Cardiac muscle cell (in vitro differentiated cells and primary cell): ENCODE measurements around the gene S1PR3. TPM values are rescaled to one million over a fixed set of nuclear protein-coding genes. Genes with fewer than 3 reads are reported as not detected.

Experiments
- DNase-seq, 2 donors: peaks; one replicate each; pipeline versions ENCODE4 v3.0.0 to v3.0.0-alpha.2; 2010 to 2017; ENCODE audit warnings: low read depth in 1 of 2, low spot score in 1 of 2
- H3K27ac ChIP-seq: fragments of 200-600 bp; sonication (generic); 2 replicates; pipeline ENCODE4 v1.5.1; 2016
- H3K27me3 ChIP-seq: fragments of 200-600 bp; sonication (generic); 2 replicates; pipeline ENCODE4 v1.6.0; 2016; ENCODE audit warnings: control low read depth
- H3K36me3 ChIP-seq: fragments of 200-600 bp; sonication (generic); 2 replicates; pipeline ENCODE4 v1.5.1; 2016; ENCODE audit warnings: control low read depth
- H3K4me1 ChIP-seq: fragments of 200-600 bp; sonication (generic); 2 replicates; pipeline ENCODE4 v1.8.1; 2017; ENCODE audit warnings: low read depth, mild to moderate bottlenecking, mixed run types
- H3K4me3 ChIP-seq: fragments of 200-600 bp; sonication (generic); 2 replicates; pipeline ENCODE4 v1.5.1; 2016; ENCODE audit warnings: mild to moderate bottlenecking
- H3K9me3 ChIP-seq: fragments of 200-600 bp; sonication (generic); 2 replicates; pipeline ENCODE4 v1.5.1; 2017; ENCODE audit warnings: low read depth, mild to moderate bottlenecking, control low read depth
- polyA plus RNA-seq: library from polyadenylated mRNA; unstranded; fragments of >200 nt; fragmentation: Nextera tagmentation; extraction: Ambion mirVana; gene quantifications from 2 replicates; pipeline ENCODE4 v1.2.1, GENCODE V29; 2016
- total RNA-seq: library from RNA; depleted of rRNA; stranded (reverse); fragments of >200 nt; gene quantifications from 2 replicates; pipeline ENCODE4 v1.2.3, GENCODE V29; 2016
- TF ChIP-seq, protein P1 (sequence below): IDR thresholded peaks from 2 replicates; pipeline ENCODE4 v1.5.1; 2012; ENCODE audit warnings: low read depth, mild to moderate bottlenecking, low read length

Gene S1PR3
- total and polyA plus RNA-seq, 2 experiments from 2014 or later, result 10.9 to 11.3 TPM

DNA sequence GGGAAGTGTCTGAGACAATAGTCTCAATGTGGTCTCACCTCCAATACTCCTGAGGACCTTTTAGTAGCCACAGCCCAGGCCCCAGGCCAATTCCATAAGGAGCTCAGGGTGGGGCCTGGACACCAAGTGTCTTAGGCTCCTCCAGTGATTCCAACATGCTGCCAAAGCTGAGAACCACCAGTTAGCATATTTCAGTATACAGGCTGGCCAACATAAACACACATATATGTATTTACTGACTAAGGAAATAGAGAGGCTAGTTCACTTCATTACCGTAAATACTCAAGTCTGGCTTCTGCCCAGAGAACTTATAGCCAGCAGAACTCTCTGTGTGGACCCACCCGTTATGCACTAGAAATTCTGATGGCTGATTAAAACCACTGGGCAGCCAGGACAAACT lies 24.1 kb downstream of the S1PR3 start:
- H3K4me1 ChIP-seq, result peaks cover 22% of the 10 kb centered on the region
- TF ChIP-seq, protein P1, sequence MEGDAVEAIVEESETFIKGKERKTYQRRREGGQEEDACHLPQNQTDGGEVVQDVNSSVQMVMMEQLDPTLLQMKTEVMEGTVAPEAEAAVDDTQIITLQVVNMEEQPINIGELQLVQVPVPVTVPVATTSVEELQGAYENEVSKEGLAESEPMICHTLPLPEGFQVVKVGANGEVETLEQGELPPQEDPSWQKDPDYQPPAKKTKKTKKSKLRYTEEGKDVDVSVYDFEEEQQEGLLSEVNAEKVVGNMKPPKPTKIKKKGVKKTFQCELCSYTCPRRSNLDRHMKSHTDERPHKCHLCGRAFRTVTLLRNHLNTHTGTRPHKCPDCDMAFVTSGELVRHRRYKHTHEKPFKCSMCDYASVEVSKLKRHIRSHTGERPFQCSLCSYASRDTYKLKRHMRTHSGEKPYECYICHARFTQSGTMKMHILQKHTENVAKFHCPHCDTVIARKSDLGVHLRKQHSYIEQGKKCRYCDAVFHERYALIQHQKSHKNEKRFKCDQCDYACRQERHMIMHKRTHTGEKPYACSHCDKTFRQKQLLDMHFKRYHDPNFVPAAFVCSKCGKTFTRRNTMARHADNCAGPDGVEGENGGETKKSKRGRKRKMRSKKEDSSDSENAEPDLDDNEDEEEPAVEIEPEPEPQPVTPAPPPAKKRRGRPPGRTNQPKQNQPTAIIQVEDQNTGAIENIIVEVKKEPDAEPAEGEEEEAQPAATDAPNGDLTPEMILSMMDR, result no peak
- no peak overlapping the region for H3K4me3 ChIP-seq
- no peaks in the 10 kb centered on the region for H3K9me3 ChIP-seq
- no peak for DNase-seq
- no peaks in the 10 kb centered on the region for H3K27me3 ChIP-seq
- no peak overlapping the region for H3K27ac ChIP-seq
- H3K36me3 ChIP-seq, result no peaks in the 10 kb centered on the region

GRCh38 chr9:89020754-89021153 lies 29.5 kb downstream of the S1PR3 start:
- Histone ChIP-seq H3K27me3 (no peaks in the 10 kb centered on the region), H3K36me3 (no peaks in the 10 kb centered on the region), H3K4me3 (no peak overlapping the region), H3K4me1 (peaks cover 38% of the 10 kb centered on the region), H3K9me3 (no peaks in the 10 kb centered on the region), H3K27ac (peak overlapping the region; percentile 95)
- DNase-seq, result no peak
- TF ChIP-seq, protein P1, result no peak

- no peaks in the 10 kb centered on the region for H3K36me3 ChIP-seq
- H3K4me3 ChIP-seq, result no peak overlapping the region
- peak in 1 of 2 donors; percentile 88 for DNase-seq
- peak overlapping the region; percentile 95 for H3K27ac ChIP-seq
- H3K9me3 ChIP-seq, result no peaks in the 10 kb centered on the region
- TF ChIP-seq, protein P1, result no peak
- no peaks in the 10 kb centered on the region for H3K27me3 ChIP-seq
- H3K4me1 ChIP-seq, result peaks cover 38% of the 10 kb centered on the region
Observed at GRCh38 chr9:89021154-89021803, 30.0 kb downstream of the S1PR3 start.

GRCh38 chr9:89022001-89022759 lies 30.9 kb downstream of the S1PR3 start:
- H3K36me3 ChIP-seq, result no peaks in the 10 kb centered on the region
- peaks cover 38% of the 10 kb centered on the region for H3K4me1 ChIP-seq
- DNase-seq, result peak; percentile 42 to 86
- no peak overlapping the region for H3K4me3 ChIP-seq
- H3K27me3 ChIP-seq, result no peaks in the 10 kb centered on the region
- H3K9me3 ChIP-seq, result no peaks in the 10 kb centered on the region
- H3K27ac ChIP-seq, result peak overlapping the region; percentile 95
- TF ChIP-seq, protein P1, result no peak

DNA sequence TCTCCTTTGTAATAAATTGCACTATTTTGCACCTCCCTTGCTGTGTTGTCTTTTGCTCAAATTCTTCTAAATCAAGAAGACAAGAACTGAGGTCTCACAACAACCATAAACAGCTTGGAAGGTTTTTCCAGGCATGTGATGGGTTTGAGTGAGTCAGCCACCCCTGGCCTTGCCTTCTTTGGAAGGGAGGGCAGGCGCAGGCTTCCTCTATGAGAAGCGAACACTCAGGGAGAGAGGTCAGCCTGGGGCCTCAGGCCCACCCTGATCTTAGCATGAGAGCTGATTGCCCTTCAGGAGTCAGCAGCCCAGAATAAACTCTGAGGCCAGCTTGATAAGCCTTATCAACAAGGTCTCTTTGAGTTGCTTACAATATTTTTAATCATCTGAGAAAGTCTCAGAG lies 31.6 kb downstream of the S1PR3 start:
- no peaks in the 10 kb centered on the region for H3K27me3 ChIP-seq
- no peaks in the 10 kb centered on the region for H3K36me3 ChIP-seq
- DNase-seq, result peak; percentile 77 to 83
- peaks cover 38% of the 10 kb centered on the region for H3K4me1 ChIP-seq
- H3K27ac ChIP-seq, result peak overlapping the region; percentile 95
- H3K9me3 ChIP-seq, result no peaks in the 10 kb centered on the region
- TF ChIP-seq, protein P1, result no peak
- H3K4me3 ChIP-seq, result no peak overlapping the region
